ENCODE results near the gene SHROOM2.
"Not testable (repeated sequence)": the region's sequence is repeated elsewhere in the genome, so short reads cannot be mapped to it uniquely, and the experiment has no call there.

The SHROOM2 gene

GRCh38 chrX:9785944-9786797, at the start of gene SHROOM2:
TSS of gene SHROOM2 (plus strand) at chrX:9786429. CDS start at chrX:9786546, 117 bp downstream.
- no peak for DNase-seq (ENCODE audit: low spot score)

GRCh38 chrX:9737363-9737762, 48.9 kb upstream of the SHROOM2 start:
- DNase-seq (ENCODE audit: low spot score) = no peak

- DNase-seq (ENCODE audit: low spot score) = no peak
Observed at GRCh38 chrX:9738151-9738550, 48.1 kb upstream of the SHROOM2 start.

GRCh38 chrX:9739130-9739529, 47.1 kb upstream of the SHROOM2 start:
- no peak for DNase-seq (ENCODE audit: low spot score)

- peak; percentile 31 for DNase-seq (ENCODE audit: low spot score)
Observed at GRCh38 chrX:9745417-9746115, 40.7 kb upstream of the SHROOM2 start.

- DNase-seq (ENCODE audit: low spot score) = no peak
Observed at GRCh38 chrX:9746148-9746888, 39.9 kb upstream of the SHROOM2 start.

- no peak for DNase-seq (ENCODE audit: low spot score)
Observed at GRCh38 chrX:9747644-9748043, 38.6 kb upstream of the SHROOM2 start.

GRCh38 chrX:9749146-9749692, 37.0 kb upstream of the SHROOM2 start:
- no peak for DNase-seq (ENCODE audit: low spot score)

GRCh38 chrX:9757366-9757765, 28.9 kb upstream of the SHROOM2 start:
- DNase-seq (ENCODE audit: low spot score) = no peak

- DNase-seq (ENCODE audit: low spot score) = no peak
Observed at GRCh38 chrX:9758021-9758638, 28.1 kb upstream of the SHROOM2 start.

GRCh38 chrX:9759337-9759736, 26.9 kb upstream of the SHROOM2 start:
- no peak for DNase-seq (ENCODE audit: low spot score)

GRCh38 chrX:9765072-9765736, 21.0 kb upstream of the SHROOM2 start:
- no peak for DNase-seq (ENCODE audit: low spot score)

GRCh38 chrX:9765737-9766097, 20.5 kb upstream of the SHROOM2 start, which contains the start of gene GPR143:
TSS of gene GPR143 (minus strand) at chrX:9765847. CDS start at chrX:9765817, 30 bp downstream.
- no peak for DNase-seq (ENCODE audit: low spot score)

- no peak for DNase-seq (ENCODE audit: low spot score)
Observed at GRCh38 chrX:9767375-9767774, 18.9 kb upstream of the SHROOM2 start.

GRCh38 chrX:9768321-9768839, 17.8 kb upstream of the SHROOM2 start:
- DNase-seq (ENCODE audit: low spot score) = not testable (repeated sequence)

- DNase-seq (ENCODE audit: low spot score) = peak; percentile 5
Observed at GRCh38 chrX:9770319-9770718, 15.9 kb upstream of the SHROOM2 start.

- no peak for DNase-seq (ENCODE audit: low spot score)
Observed at GRCh38 chrX:9772943-9773342, 13.3 kb upstream of the SHROOM2 start.

- no peak for DNase-seq (ENCODE audit: low spot score)
Observed at GRCh38 chrX:9775930-9776329, 10.3 kb upstream of the SHROOM2 start.

GRCh38 chrX:9781941-9782340, 4.3 kb upstream of the SHROOM2 start:
- no peak for DNase-seq (ENCODE audit: low spot score)

- no peak for DNase-seq (ENCODE audit: low spot score)
Observed at GRCh38 chrX:9784332-9784731, 1.9 kb upstream of the SHROOM2 start.
